Mesendoderm (in vitro differentiated cells): ENCODE data around the gene PIK3CD.

ENCODE experiments used
- DNase-seq: peaks from one replicate; pipeline ENCODE4 v3.0.0; 2013
- H2AK5ac ChIP-seq: 2 replicates; pipeline ENCODE4 v1.6.1; 2013; ENCODE audit warnings: low read length, inconsistent platforms
- H2BK120ac ChIP-seq: 2 replicates; pipeline ENCODE4 v1.6.1; 2013; ENCODE audit warnings: low read depth, mild to moderate bottlenecking, low read length, moderate library complexity, mixed read lengths
- H2BK15ac ChIP-seq: replicated peaks from 2 replicates; pipeline ENCODE4 v1.6.1; 2013; ENCODE audit warnings: low read depth, mild to moderate bottlenecking, moderate library complexity
- H2BK5ac ChIP-seq: 2 replicates; pipeline ENCODE4 v1.6.1; 2013; ENCODE audit warnings: low read length, inconsistent platforms
- H3K18ac ChIP-seq: 2 replicates; pipeline ENCODE4 v1.6.1; 2013; ENCODE audit warnings: mild to moderate bottlenecking, low read length, mixed read lengths
- H3K23ac ChIP-seq: one replicate; pipeline ENCODE4 v1.6.1; 2013; ENCODE audit warnings: low read length
- H3K27ac ChIP-seq: 2 replicates; pipeline ENCODE4 v1.5.1; 2013; ENCODE audit warnings: low read depth, mild to moderate bottlenecking, inconsistent platforms, low read length, moderate library complexity
- H3K27me3 ChIP-seq: 2 replicates; pipeline ENCODE4 v1.6.1; 2013; ENCODE audit warnings: low read length, control low read depth, mild to moderate bottlenecking, inconsistent platforms; ENCODE audit not compliant: insufficient read depth, poor library complexity
- H3K36me3 ChIP-seq: 2 replicates; pipeline ENCODE4 v1.6.1; 2013; ENCODE audit warnings: low read length, inconsistent platforms; ENCODE audit not compliant: control insufficient read depth, insufficient read depth
- H3K4ac ChIP-seq: one replicate; pipeline ENCODE4 v1.6.1; 2013; ENCODE audit warnings: low read depth, mild to moderate bottlenecking, low read length, moderate library complexity
- H3K4me1 ChIP-seq: 2 replicates; pipeline ENCODE4 v1.6.1; 2013; ENCODE audit warnings: low read depth, low read length, inconsistent platforms; ENCODE audit not compliant: control insufficient read depth
- H3K4me2 ChIP-seq: 2 replicates; pipeline ENCODE4 v1.6.1; 2013; ENCODE audit warnings: low read length
- H3K4me3 ChIP-seq: 2 replicates; pipeline ENCODE4 v1.5.1; 2013; ENCODE audit warnings: mild to moderate bottlenecking, low read length
- H3K56ac ChIP-seq: one replicate; pipeline ENCODE4 v1.6.1; 2013; ENCODE audit warnings: low read length
- H3K79me1 ChIP-seq: 2 replicates; pipeline ENCODE4 v1.6.1; 2013; ENCODE audit warnings: low read length, inconsistent platforms
- H3K79me2 ChIP-seq: 2 replicates; pipeline ENCODE4 v1.6.1; 2013; ENCODE audit warnings: mild to moderate bottlenecking, low read length; ENCODE audit not compliant: control insufficient read depth, insufficient read depth
- H3K9ac ChIP-seq: 2 replicates; pipeline ENCODE4 v1.6.1; 2013; ENCODE audit warnings: low read length, inconsistent platforms
- H4K5ac ChIP-seq: one replicate; pipeline ENCODE4 v1.6.1; 2013; ENCODE audit warnings: low read length
- H4K8ac ChIP-seq: one replicate; pipeline ENCODE4 v1.6.1; 2013; ENCODE audit warnings: low read depth, mild to moderate bottlenecking, control low read depth, low read length, moderate library complexity
- WGBS: extraction: QIAGEN DNeasy Blood & Tissue Kit; methylation state at CpG from one replicate; pipeline ENCODE4 v1.1.7; 2013; ENCODE audit warnings: low lambda C conversion rate, missing lambda C conversion rate; ENCODE audit not compliant: insufficient coverage; ENCODE audit errors: extremely low coverage; 5-methylcytosine and 5-hydroxymethylcytosine counted together

PIK3CD gene

DNA sequence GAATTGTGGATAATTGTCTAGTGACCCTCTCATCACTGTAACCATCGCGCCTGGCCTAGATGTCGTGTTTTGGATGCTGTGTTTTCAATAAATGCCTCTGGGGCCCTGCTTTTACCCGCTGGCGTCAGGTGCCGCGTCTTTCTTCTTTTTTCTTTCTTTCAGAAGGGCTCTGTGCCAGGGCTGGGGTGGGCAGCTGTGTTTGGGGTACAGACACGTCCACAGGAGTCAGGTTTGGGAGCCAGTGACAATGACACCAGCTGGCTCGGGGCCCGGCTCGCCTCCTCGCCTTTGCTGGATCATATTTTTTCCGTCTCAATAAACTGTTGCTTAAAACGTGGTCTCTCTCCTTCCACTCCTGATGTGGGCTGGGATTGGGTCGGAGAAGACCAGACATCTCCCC is 46.7 kb upstream of the PIK3CD start:
- WGBS, result no CpG with 5 or more reads among the region's 15 CpGs
- no peak overlapping the region for H3K18ac ChIP-seq

DNA sequence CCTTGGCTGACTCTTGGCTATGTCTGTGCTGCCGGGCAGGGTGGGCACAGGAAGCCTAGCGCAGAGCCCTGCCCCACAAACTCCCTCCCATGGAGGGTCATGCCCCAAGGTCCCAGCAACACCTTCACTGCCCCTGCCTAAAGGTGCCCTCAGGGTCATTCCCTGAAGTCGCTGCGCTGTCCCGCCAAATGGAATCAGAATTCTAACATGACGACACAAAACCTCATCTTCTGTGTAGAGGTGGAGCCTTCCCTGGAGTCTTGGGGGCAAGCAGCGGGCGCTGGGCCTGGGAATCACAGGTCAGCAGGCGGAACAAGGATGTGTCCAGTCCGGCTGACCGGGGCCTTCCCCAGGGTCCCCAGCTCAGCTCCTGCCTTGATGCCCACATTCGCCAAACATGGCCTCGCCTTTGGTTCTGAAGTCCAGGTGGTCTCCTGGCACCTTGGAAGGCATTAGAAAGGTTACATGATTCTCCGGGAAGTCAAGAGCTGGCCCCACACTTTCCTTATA is 45.5 kb upstream of the PIK3CD start:
- H3K4me2 ChIP-seq, result no peak overlapping the region
- H4K8ac ChIP-seq, result no peak overlapping the region
- H3K4me3 ChIP-seq, result no peak overlapping the region
- H3K56ac ChIP-seq, result no peak overlapping the region
- H2BK120ac ChIP-seq, result no peak overlapping the region
- H3K79me2 ChIP-seq, result no peaks in the 10 kb centered on the region
- no peak overlapping the region for H3K23ac ChIP-seq
- DNase-seq, result no peak
- H3K27me3 ChIP-seq, result no peaks in the 10 kb centered on the region
- no CpG with 5 or more reads among the region's 14 CpGs for WGBS
- no peak overlapping the region for H2BK15ac ChIP-seq
- no peaks in the 10 kb centered on the region for H3K79me1 ChIP-seq
- H4K5ac ChIP-seq, result no peak overlapping the region
- no peak overlapping the region for H3K18ac ChIP-seq
- H2BK5ac ChIP-seq, result no peak overlapping the region
- no peak overlapping the region for H2AK5ac ChIP-seq
- H3K27ac ChIP-seq, result no peak overlapping the region
- no peak overlapping the region for H3K9ac ChIP-seq
- H3K4ac ChIP-seq, result no peak overlapping the region
- H3K4me1 ChIP-seq, result no peaks in the 10 kb centered on the region
- H3K36me3 ChIP-seq, result peaks cover 6% of the 10 kb centered on the region

More for the DNA sequence above, 46.7 kb upstream of the PIK3CD start:
- Histone ChIP-seq H2BK5ac (no peak overlapping the region), H4K8ac (no peak overlapping the region), H2AK5ac (no peak overlapping the region), H3K4me1 (no peaks in the 10 kb centered on the region), H3K4ac (no peak overlapping the region), H3K79me1 (no peaks in the 10 kb centered on the region), H3K79me2 (no peaks in the 10 kb centered on the region), H3K9ac (no peak overlapping the region), H2BK15ac (no peak overlapping the region), H3K23ac (no peak overlapping the region), H3K36me3 (peaks cover 7% of the 10 kb centered on the region), H3K27ac (no peak overlapping the region), H2BK120ac (no peak overlapping the region), H3K56ac (no peak overlapping the region), H3K27me3 (no peaks in the 10 kb centered on the region), H3K4me3 (no peak overlapping the region), H4K5ac (no peak overlapping the region), H3K4me2 (no peak overlapping the region)
- no peak for DNase-seq

GRCh38 chr1:9606458-9606857 is 45.1 kb upstream of the PIK3CD start:
- no peak overlapping the region for H2AK5ac ChIP-seq
- H3K4me2 ChIP-seq, result no peak overlapping the region
- no peak overlapping the region for H2BK120ac ChIP-seq
- H3K79me2 ChIP-seq, result no peaks in the 10 kb centered on the region
- H3K27me3 ChIP-seq, result no peaks in the 10 kb centered on the region
- H3K79me1 ChIP-seq, result no peaks in the 10 kb centered on the region
- no peak overlapping the region for H3K27ac ChIP-seq
- no CpG with 5 or more reads among the region's 21 CpGs for WGBS
- H4K5ac ChIP-seq, result no peak overlapping the region
- no peak overlapping the region for H3K4ac ChIP-seq
- no peak overlapping the region for H3K4me3 ChIP-seq
- peaks cover 6% of the 10 kb centered on the region for H3K36me3 ChIP-seq
- H3K9ac ChIP-seq, result no peak overlapping the region
- no peak overlapping the region for H3K56ac ChIP-seq
- no peak overlapping the region for H3K18ac ChIP-seq
- H2BK5ac ChIP-seq, result no peak overlapping the region
- H2BK15ac ChIP-seq, result no peak overlapping the region
- H4K8ac ChIP-seq, result no peak overlapping the region
- no peak overlapping the region for H3K23ac ChIP-seq
- H3K4me1 ChIP-seq, result no peaks in the 10 kb centered on the region
- DNase-seq, result no peak

- Histone ChIP-seq H3K4ac (no peak overlapping the region), H3K27me3 (no peaks in the 10 kb centered on the region), H2AK5ac (no peak overlapping the region), H2BK5ac (no peak overlapping the region), H2BK15ac (no peak overlapping the region), H4K5ac (no peak overlapping the region), H3K18ac (no peak overlapping the region), H3K4me1 (no peaks in the 10 kb centered on the region), H3K23ac (no peak overlapping the region), H3K36me3 (peaks cover 6% of the 10 kb centered on the region), H4K8ac (no peak overlapping the region), H3K27ac (no peak overlapping the region), H3K9ac (no peak overlapping the region), H3K4me3 (no peak overlapping the region), H2BK120ac (no peak overlapping the region), H3K79me2 (no peaks in the 10 kb centered on the region), H3K56ac (no peak overlapping the region), H3K4me2 (no peak overlapping the region), H3K79me1 (no peaks in the 10 kb centered on the region)
- DNase-seq, result no peak
- no CpG with 5 or more reads among the region's 10 CpGs for WGBS
Measured at GRCh38 chr1:9606948-9607347, 44.6 kb upstream of the PIK3CD start.

- no peak overlapping the region for H2AK5ac ChIP-seq
- H3K4ac ChIP-seq, result no peak overlapping the region
- peaks cover 6% of the 10 kb centered on the region for H3K36me3 ChIP-seq
- WGBS, result no CpG with 5 or more reads among the region's 19 CpGs
- H3K56ac ChIP-seq, result no peak overlapping the region
- no peak overlapping the region for H2BK15ac ChIP-seq
- no peak overlapping the region for H2BK120ac ChIP-seq
- no peak overlapping the region for H3K4me3 ChIP-seq
- no peaks in the 10 kb centered on the region for H3K27me3 ChIP-seq
- H4K8ac ChIP-seq, result no peak overlapping the region
- H4K5ac ChIP-seq, result no peak overlapping the region
- no peak overlapping the region for H3K27ac ChIP-seq
- H3K79me2 ChIP-seq, result no peaks in the 10 kb centered on the region
- H2BK5ac ChIP-seq, result no peak overlapping the region
- no peak overlapping the region for H3K4me2 ChIP-seq
- H3K4me1 ChIP-seq, result no peaks in the 10 kb centered on the region
- H3K18ac ChIP-seq, result no peak overlapping the region
- no peaks in the 10 kb centered on the region for H3K79me1 ChIP-seq
- DNase-seq, result no peak
- H3K23ac ChIP-seq, result no peak overlapping the region
- no peak overlapping the region for H3K9ac ChIP-seq
Measured at GRCh38 chr1:9607352-9607751, 44.2 kb upstream of the PIK3CD start.

- no peak overlapping the region for H2BK120ac ChIP-seq
- no peak overlapping the region for H3K4me3 ChIP-seq
- no peak for DNase-seq
- H3K9ac ChIP-seq, result no peak overlapping the region
- no peak overlapping the region for H3K27ac ChIP-seq
- no peaks in the 10 kb centered on the region for H3K79me1 ChIP-seq
- H2BK5ac ChIP-seq, result no peak overlapping the region
- H3K4me2 ChIP-seq, result no peak overlapping the region
- WGBS, result no CpG with 5 or more reads among the region's 5 CpGs
- H3K23ac ChIP-seq, result no peak overlapping the region
- no peak overlapping the region for H3K4ac ChIP-seq
- no peak overlapping the region for H4K5ac ChIP-seq
- H2AK5ac ChIP-seq, result no peak overlapping the region
- H3K27me3 ChIP-seq, result no peaks in the 10 kb centered on the region
- peaks cover 3% of the 10 kb centered on the region for H3K36me3 ChIP-seq
- no peaks in the 10 kb centered on the region for H3K4me1 ChIP-seq
- H3K56ac ChIP-seq, result no peak overlapping the region
- H2BK15ac ChIP-seq, result no peak overlapping the region
- no peak overlapping the region for H4K8ac ChIP-seq
- H3K18ac ChIP-seq, result no peak overlapping the region
- no peaks in the 10 kb centered on the region for H3K79me2 ChIP-seq
Measured at GRCh38 chr1:9609998-9610397, 41.5 kb upstream of the PIK3CD start.
